Measurements from ENCODE around the gene HPD. TPM values are rescaled to one million over a fixed set of nuclear protein-coding genes. Genes with fewer than 3 reads are reported as not detected.
"Not testable (repeated sequence)": the region's sequence is repeated elsewhere in the genome, so short reads cannot be mapped to it uniquely, and the experiment has no call there.

Gene HPD
- total RNA-seq, 2 donors from 2014 or later: 3.0 to 5.7 TPM

DNA sequence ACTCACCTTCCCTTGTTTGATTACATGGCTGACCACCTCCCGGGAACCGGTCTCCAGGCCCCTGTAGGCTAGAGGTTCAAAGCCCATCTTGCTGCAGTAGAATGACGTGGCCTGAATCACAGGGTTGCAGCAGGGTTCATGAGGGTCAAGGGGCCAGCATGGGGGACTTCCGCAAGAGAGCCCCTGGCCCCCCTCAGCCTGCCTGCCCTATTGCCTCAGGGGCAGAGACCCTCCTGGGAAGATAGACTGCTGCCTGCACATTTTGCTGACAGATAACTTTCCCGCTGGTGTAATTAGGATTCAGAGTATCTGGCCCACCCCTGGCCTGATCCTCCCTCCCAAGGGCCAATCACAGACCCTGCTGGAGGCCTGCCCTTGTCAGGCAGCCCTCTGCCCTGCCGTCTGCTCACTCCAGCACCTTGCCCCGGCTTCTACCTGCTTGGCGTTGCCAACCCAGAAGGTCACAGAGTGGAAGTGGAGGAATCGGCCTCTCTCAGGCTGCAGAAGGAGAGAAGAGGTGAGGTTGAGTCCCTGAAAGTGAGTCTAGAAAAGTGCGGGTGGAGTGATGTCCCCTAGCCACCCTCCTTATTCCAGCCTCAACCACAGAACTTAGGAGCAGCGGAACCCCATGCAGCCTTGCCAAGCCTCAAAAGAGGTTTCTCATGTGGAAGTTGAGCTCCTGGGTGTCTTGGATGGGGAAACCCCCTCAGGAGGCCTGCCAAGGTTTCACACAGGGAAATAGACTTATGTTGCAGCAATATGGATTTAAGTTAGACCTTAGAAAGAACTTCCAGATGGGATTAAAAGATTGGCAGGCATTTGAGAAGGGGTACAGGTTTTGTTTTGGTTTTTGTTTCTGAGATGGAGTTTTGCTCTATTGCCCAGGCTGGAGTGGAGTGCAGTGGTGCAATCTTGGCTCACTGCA is 1.1 kb downstream of the HPD start:
- TF ChIP-seq POLR2A (IDR thresholded peaks at IDR 0.05): no peak
- no peak for TF ChIP-seq CTCF (IDR thresholded peaks at IDR 0.05)
- Histone ChIP-seq H3K27me3 (no peaks in the 10 kb centered on the region), H3K4me1 (peaks cover 41% of the 10 kb centered on the region), H3K9me3 (no peaks in the 10 kb centered on the region), H3K36me3 (replicated peaks in 1 of 2; ENCODE audit: insufficient read depth in 1 of 2, low read depth in 2 of 2) (no peaks in the 10 kb centered on the region), H3K27ac (peak overlapping the region; percentile 82 to 91 (median 86)), H3K4me3 (no peak overlapping the region)
- intact Hi-C loops (cut with DNase I): no loop called here
- DNase-seq (no peak), ATAC-seq (no peak)
- WGBS, 2 donors: 65 to 70% methylated on average over 8 to 9 of the region's 11 CpGs

DNA sequence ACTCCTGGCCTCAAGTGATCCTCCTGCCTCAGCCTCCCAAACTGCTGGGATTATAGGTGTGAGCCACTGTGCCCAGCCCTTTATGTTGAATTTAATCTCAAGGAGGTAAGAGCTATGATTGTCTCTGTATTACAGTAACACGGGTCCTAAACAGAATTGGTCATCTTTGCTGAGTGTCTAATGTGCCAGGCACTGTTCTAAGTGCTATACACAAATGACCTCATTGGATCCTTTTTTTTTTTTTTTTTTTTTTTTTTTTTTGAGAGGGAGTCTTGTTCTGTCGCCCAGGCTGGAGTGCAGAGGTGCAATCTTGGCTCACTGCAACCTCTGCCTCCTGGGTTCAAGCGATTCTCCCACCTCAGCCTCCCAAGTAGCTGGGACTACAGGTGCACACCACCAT is 6.3 kb downstream of the HPD start:
- H3K4me1 ChIP-seq; H3K36me3 ChIP-seq (replicated peaks in 1 of 2; ENCODE audit: insufficient read depth in 1 of 2, low read depth in 2 of 2); H3K4me3 ChIP-seq; ATAC-seq; intact Hi-C loops (cut with DNase I); DNase-seq; H3K27ac ChIP-seq; H3K27me3 ChIP-seq; H3K9me3 ChIP-seq: not testable (repeated sequence)
- 64 to 80% methylated on average over 3 of the region's 3 CpGs for WGBS, 2 donors

- H3K27me3 ChIP-seq: no peaks in the 10 kb centered on the region
- WGBS, 2 donors: 72 to 83% methylated on average over 6 to 13 of the region's 13 CpGs
- DNase-seq: no peak
- H3K4me3 ChIP-seq: no peak overlapping the region
- intact Hi-C loops (cut with DNase I): no loop called here
- H3K27ac ChIP-seq: no peak overlapping the region
- no peaks in the 10 kb centered on the region for H3K4me1 ChIP-seq
- H3K36me3 ChIP-seq (replicated peaks in 1 of 2; ENCODE audit: insufficient read depth in 1 of 2, low read depth in 2 of 2): no peaks in the 10 kb centered on the region
- TF ChIP-seq CTCF (IDR thresholded peaks at IDR 0.05) (no peak), POLR2A (IDR thresholded peaks at IDR 0.05) (no peak)
- no peaks in the 10 kb centered on the region for H3K9me3 ChIP-seq
- no peak for ATAC-seq
These were observed 9.0 kb downstream of the HPD start for GRCh38 chr12:121849665-121850064.

GRCh38 chr12:121849211-121849610 is 9.4 kb downstream of the HPD start:
- TF ChIP-seq CTCF (IDR thresholded peaks at IDR 0.05) (no peak), POLR2A (IDR thresholded peaks at IDR 0.05) (no peak)
- DNase-seq: no peak
- Histone ChIP-seq H3K36me3 (replicated peaks in 1 of 2; ENCODE audit: insufficient read depth in 1 of 2, low read depth in 2 of 2) (no peaks in the 10 kb centered on the region), H3K4me1 (no peaks in the 10 kb centered on the region), H3K27me3 (no peaks in the 10 kb centered on the region), H3K9me3 (no peaks in the 10 kb centered on the region), H3K4me3 (no peak overlapping the region), H3K27ac (no peak overlapping the region)
- intact Hi-C loops (cut with DNase I): no loop called here
- no peak for ATAC-seq
- WGBS, 2 donors: 85 to 93% methylated on average over 4 to 6 of the region's 6 CpGs

- Histone ChIP-seq H3K27me3 (no peaks in the 10 kb centered on the region), H3K9me3 (no peaks in the 10 kb centered on the region), H3K27ac (no peak overlapping the region), H3K4me3 (no peak overlapping the region), H3K36me3 (replicated peaks in 1 of 2; ENCODE audit: insufficient read depth in 1 of 2, low read depth in 2 of 2) (no peaks in the 10 kb centered on the region), H3K4me1 (no peaks in the 10 kb centered on the region)
- DNase-seq (no peak), ATAC-seq (no peak)
- WGBS, 2 donors: 90% methylated on average over 1 of the region's 1 CpG
- TF ChIP-seq CTCF (IDR thresholded peaks at IDR 0.05) (no peak), POLR2A (IDR thresholded peaks at IDR 0.05) (no peak)
- intact Hi-C loops (cut with DNase I): no loop called here
These were observed 13.0 kb downstream of the HPD start for GRCh38 chr12:121845701-121846100.

All from body of pancreas (tissue), 4 donors.